ENCODE data around the gene KIAA0753. TPM values are rescaled to one million over a fixed set of nuclear protein-coding genes. Genes with fewer than 3 reads are reported as not detected.

Gene KIAA0753
- total RNA-seq, 1 donor from 2014 or later: 24.0 TPM

DNA sequence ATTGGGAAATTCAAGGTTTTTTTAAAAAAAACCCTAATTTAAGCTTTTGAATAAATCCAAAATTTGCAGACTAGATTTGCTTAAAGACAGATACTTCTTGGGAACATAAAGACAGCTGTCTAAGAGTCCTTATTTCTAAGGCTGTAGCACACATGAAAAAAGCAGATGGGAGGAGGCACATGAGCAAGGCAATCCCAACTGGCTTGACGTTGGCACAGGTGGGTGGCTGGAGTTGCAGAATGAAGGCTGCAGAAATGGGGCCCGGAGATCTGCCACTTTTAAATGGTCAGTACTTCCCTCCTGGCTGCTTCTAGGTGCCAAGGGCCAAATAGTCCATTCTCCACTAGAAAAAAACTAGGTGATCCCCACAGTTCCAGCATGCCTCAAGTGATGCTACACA is 4.4 kb downstream of the KIAA0753 start:
- Mint-ChIP-seq H3K4me3 (ENCODE audit: unreplicated experiment) (no peak overlapping the region), H3K36me3 (ENCODE audit: unreplicated experiment) (peaks cover 31% of the 10 kb centered on the region), H3K9me3 (ENCODE audit: unreplicated experiment) (peaks cover 5% of the 10 kb centered on the region), H3K27me3 (ENCODE audit: unreplicated experiment) (no peaks in the 10 kb centered on the region), H3K27ac (ENCODE audit: unreplicated experiment) (no peak overlapping the region), H3K4me1 (ENCODE audit: unreplicated experiment) (peaks cover 19% of the 10 kb centered on the region)
- TF ChIP-seq, protein P1, sequence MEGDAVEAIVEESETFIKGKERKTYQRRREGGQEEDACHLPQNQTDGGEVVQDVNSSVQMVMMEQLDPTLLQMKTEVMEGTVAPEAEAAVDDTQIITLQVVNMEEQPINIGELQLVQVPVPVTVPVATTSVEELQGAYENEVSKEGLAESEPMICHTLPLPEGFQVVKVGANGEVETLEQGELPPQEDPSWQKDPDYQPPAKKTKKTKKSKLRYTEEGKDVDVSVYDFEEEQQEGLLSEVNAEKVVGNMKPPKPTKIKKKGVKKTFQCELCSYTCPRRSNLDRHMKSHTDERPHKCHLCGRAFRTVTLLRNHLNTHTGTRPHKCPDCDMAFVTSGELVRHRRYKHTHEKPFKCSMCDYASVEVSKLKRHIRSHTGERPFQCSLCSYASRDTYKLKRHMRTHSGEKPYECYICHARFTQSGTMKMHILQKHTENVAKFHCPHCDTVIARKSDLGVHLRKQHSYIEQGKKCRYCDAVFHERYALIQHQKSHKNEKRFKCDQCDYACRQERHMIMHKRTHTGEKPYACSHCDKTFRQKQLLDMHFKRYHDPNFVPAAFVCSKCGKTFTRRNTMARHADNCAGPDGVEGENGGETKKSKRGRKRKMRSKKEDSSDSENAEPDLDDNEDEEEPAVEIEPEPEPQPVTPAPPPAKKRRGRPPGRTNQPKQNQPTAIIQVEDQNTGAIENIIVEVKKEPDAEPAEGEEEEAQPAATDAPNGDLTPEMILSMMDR (IDR thresholded peaks at IDR 0.05): no peak
- DNase-seq (ENCODE audit: extremely low spot score, unreplicated experiment): no peak

GRCh38 chr17:6633263-6633662 is 7.2 kb downstream of the KIAA0753 start:
- H3K27me3 Mint-ChIP-seq (ENCODE audit: unreplicated experiment): no peaks in the 10 kb centered on the region
- H3K27ac Mint-ChIP-seq (ENCODE audit: unreplicated experiment): no peak overlapping the region
- H3K4me3 Mint-ChIP-seq (ENCODE audit: unreplicated experiment): no peak overlapping the region

GRCh38 chr17:6632530-6632929 is 8.0 kb downstream of the KIAA0753 start:
- H3K4me1 Mint-ChIP-seq (ENCODE audit: unreplicated experiment): peaks cover under 1% of the 10 kb centered on the region
- DNase-seq (ENCODE audit: extremely low spot score, unreplicated experiment): no peak
- peaks cover 5% of the 10 kb centered on the region for H3K9me3 Mint-ChIP-seq (ENCODE audit: unreplicated experiment)
- TF ChIP-seq, protein P1 (IDR thresholded peaks at IDR 0.05): no peak
- H3K36me3 Mint-ChIP-seq (ENCODE audit: unreplicated experiment): peaks cover 55% of the 10 kb centered on the region
- H3K27me3 Mint-ChIP-seq (ENCODE audit: unreplicated experiment): no peaks in the 10 kb centered on the region
- H3K4me3 Mint-ChIP-seq (ENCODE audit: unreplicated experiment): no peak overlapping the region
- H3K27ac Mint-ChIP-seq (ENCODE audit: unreplicated experiment): no peak overlapping the region

More at GRCh38 chr17:6633263-6633662, 7.2 kb downstream of the KIAA0753 start:
- Mint-ChIP-seq H3K4me1 (ENCODE audit: unreplicated experiment) (peaks cover 4% of the 10 kb centered on the region), H3K36me3 (ENCODE audit: unreplicated experiment) (peaks cover 49% of the 10 kb centered on the region), H3K9me3 (ENCODE audit: unreplicated experiment) (peaks cover 5% of the 10 kb centered on the region)
- TF ChIP-seq, protein P1 (IDR thresholded peaks at IDR 0.05): no peak
- DNase-seq (ENCODE audit: extremely low spot score, unreplicated experiment): no peak

- H3K4me1 Mint-ChIP-seq (ENCODE audit: unreplicated experiment): peaks cover 5% of the 10 kb centered on the region
- H3K4me3 Mint-ChIP-seq (ENCODE audit: unreplicated experiment): no peak overlapping the region
- H3K36me3 Mint-ChIP-seq (ENCODE audit: unreplicated experiment): peaks cover 67% of the 10 kb centered on the region
- no peaks in the 10 kb centered on the region for H3K27me3 Mint-ChIP-seq (ENCODE audit: unreplicated experiment)
- no peak for DNase-seq (ENCODE audit: extremely low spot score, unreplicated experiment)
- TF ChIP-seq, protein P1 (IDR thresholded peaks at IDR 0.05): no peak
- peaks cover 5% of the 10 kb centered on the region for H3K9me3 Mint-ChIP-seq (ENCODE audit: unreplicated experiment)
- H3K27ac Mint-ChIP-seq (ENCODE audit: unreplicated experiment): no peak overlapping the region
Observed at GRCh38 chr17:6630390-6630789, 10.1 kb downstream of the KIAA0753 start.

DNA sequence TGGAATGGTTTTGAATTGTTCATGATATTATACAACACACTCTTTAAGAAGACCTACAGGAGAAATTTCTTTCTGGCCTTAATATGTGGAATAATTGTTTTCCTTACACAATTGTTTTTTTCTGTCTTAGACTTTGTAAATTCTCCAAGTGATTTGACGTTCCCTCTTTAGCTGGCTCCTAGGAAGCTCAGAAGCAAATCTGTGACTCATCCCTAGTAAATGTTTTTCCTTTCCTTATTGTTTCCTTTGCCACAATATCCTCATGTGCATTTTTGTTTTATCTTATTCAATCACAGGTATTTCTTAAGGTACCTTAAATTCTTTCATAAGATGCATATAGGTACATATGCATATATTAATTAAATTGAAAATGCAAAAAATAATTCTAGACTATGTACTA is 13.5 kb downstream of the KIAA0753 start:
- Mint-ChIP-seq H3K9me3 (ENCODE audit: unreplicated experiment) (no peaks in the 10 kb centered on the region), H3K27me3 (ENCODE audit: unreplicated experiment) (no peaks in the 10 kb centered on the region), H3K36me3 (ENCODE audit: unreplicated experiment) (peaks cover 51% of the 10 kb centered on the region), H3K4me3 (ENCODE audit: unreplicated experiment) (no peak overlapping the region), H3K27ac (ENCODE audit: unreplicated experiment) (no peak overlapping the region), H3K4me1 (ENCODE audit: unreplicated experiment) (peaks cover 5% of the 10 kb centered on the region)
- DNase-seq (ENCODE audit: extremely low spot score, unreplicated experiment): no peak
- TF ChIP-seq, protein P1 (IDR thresholded peaks at IDR 0.05): no peak
